ENCODE results near the gene MAP4.
A peak's percentile ranks its signal among the peaks of the same experiment; 100 is the strongest.
"Not testable (repeated sequence)": the region's sequence is repeated elsewhere in the genome, so short reads cannot be mapped to it uniquely, and the experiment has no call there.

Gene MAP4

DNA sequence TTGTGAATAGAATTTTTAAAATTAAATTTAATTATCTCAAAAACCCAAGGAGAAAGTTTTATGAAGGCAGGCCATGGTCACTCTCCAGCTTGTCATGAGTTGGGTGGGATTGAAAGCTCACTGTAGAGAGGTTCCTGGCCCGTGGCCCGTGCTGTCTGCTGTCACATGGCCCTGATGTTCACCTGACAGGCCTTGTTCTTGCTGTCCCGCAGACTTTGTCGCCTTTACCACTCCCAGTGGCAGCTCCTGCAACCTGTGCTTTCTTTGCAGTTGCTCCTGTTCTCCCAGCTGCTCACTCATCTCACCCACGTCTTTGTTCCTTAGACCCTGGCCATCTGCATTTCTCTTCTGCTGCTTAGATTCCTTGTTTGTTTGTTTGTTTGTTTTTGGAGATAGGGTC is 177.7 kb downstream of the MAP4 start:
- no peak for DNase-seq

GRCh38 chr3:47836986-47837385 is 179.2 kb downstream of the MAP4 start:
- no peak for DNase-seq

GRCh38 chr3:47829482-47829881 is 186.7 kb downstream of the MAP4 start:
- not testable (repeated sequence) for DNase-seq

DNA sequence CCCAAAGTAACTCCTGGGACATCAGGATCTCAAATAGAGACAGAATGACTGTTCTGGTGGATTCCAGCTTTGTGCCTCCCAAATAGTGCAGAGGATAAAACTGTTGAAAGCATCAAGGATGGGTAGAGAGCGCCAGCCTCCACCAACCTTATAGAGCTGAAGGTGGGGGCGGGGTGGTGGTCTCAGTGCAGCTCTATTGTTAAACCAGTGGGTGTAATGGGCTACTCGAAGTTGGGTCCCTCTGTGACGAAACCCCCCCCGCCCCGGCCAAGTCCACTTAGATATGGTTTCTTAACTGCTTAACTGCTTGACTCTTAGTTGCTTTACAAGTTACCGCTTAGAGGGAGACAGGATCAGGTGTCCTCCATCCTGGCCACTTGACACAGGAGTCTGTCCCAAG is 190.6 kb downstream of the MAP4 start:
- DNase-seq: no peak

DNA sequence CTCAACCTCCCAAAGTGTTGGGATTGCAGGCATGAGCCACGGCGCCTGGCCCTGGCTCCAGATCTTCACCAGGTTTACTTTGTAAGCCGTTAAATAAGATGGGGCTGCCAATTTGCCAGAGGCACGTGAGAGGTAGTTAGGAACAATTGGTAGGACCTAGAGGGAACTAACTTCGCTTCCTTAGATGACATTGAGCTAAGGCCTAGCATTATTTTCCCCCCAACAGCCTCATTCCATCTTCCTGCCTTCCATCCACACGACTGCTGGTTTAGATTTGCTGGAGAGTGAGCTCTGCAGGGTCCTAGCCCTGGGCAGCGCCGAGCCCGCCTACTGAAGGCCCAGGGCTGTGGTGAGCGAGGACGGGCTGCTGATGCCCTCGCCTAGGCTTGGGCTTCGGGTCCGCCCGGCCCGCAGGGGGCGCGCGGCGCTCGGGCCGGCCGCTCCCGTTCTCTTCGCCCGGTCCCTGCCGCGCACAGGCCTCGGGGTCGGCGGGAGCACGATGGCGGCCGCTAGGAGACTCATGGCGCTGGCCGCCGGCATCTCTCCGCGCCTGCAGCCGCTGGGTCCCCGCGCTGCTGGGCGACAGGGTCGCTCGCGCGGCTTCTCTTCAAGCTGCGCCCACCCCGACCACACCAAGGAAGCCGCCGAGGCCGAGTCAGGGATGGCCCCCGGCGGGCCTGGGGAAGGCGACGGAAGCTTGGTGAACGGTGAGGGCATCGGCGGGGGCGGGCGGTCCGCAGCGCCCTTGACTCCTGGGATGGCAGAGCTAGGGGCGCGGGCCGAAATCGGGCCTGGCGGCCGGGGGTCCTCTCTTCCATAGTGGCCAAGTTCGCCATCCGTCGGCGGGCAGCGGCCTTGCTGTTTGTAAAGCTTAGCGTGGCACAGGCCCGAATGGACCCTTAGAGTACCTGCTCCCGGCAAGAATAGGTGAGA is 191.4 kb downstream of the MAP4 start:
- peak; percentile 29 for DNase-seq

- no peak for DNase-seq
These were observed 198.6 kb downstream of the MAP4 start for GRCh38 chr3:47817609-47818008.

- no peak for DNase-seq
These were observed 202.6 kb downstream of the MAP4 start for GRCh38 chr3:47813551-47814177.

DNA sequence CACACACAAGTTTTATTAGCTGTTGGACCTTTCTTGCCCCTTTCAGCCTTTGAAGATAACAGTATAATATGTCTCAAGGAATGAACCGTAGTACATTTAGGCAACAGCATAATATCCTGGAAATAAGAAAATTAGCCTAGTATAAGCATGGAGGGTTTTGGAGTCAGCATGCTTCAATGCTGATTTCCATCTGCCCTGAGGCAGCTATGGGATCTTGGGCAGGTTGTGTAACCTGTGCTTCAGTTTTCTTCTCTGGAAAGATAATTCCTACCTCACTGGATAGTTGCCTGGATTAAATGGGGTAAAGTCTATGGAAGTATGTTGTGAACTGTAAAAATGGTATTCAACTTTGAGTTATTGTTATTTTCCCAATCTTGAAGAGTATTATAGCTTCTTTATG is 211.6 kb downstream of the MAP4 start:
- DNase-seq: no peak

DNA sequence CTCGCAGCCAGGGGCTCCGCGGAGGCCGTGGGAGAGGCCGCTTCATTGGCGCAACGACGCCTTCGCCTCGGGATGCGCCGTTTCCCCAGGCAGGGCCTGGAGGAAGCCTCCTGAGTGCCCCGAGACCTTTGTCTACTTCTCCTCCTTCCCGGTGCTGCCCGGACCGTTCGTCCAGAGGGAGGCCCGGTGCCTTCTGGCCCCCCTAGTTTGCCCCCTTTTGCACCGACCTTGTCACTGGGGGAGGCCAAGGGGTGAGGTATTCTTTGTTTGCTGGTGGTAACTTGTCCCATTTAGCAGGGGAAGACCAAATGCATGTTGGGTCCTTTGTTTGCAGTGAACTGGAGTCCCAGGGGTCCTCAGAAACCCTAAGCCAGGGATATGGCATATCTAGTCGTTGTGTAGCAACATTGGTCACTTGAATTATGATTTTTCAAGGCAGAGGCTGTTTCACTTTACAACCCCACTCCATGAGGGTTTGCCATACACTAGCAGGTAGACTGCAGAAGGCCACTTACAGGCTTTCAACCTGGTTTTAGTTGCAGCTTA is 212.7 kb downstream of the MAP4 start:
- DNase-seq: no peak

GRCh38 chr3:47802734-47803479 is 213.3 kb downstream of the MAP4 start, which contains the start of gene DHX30:
Gene DHX30, plus strand, starts transcription at chr3:47803138. Its CDS starts 7,546 bp downstream, at chr3:47810684.
- no peak for DNase-seq
